ENCODE results near the gene RSBN1L.
"Not testable (repeated sequence)": the region's sequence is repeated elsewhere in the genome, so short reads cannot be mapped to it uniquely, and the experiment has no call there.

The RSBN1L gene

GRCh38 chr7:77685233-77685632 lies 11.0 kb upstream of the RSBN1L start:
- in situ Hi-C loops (cut with MboI; ENCODE audit: low sequenced_read_pairs), result no loop called here

GRCh38 chr7:77687100-77687746 lies 9.0 kb upstream of the RSBN1L start:
- in situ Hi-C loops (cut with MboI; ENCODE audit: low sequenced_read_pairs), result no loop called here

GRCh38 chr7:77687747-77688144 lies 8.5 kb upstream of the RSBN1L start:
- in situ Hi-C loops (cut with MboI; ENCODE audit: low sequenced_read_pairs), result no loop called here

- in situ Hi-C loops (cut with MboI; ENCODE audit: low sequenced_read_pairs), result no loop called here
These were observed 6.0 kb upstream of the RSBN1L start for GRCh38 chr7:77690289-77690688.

- in situ Hi-C loops (cut with MboI; ENCODE audit: low sequenced_read_pairs), result no loop called here
These were observed 4.3 kb upstream of the RSBN1L start for GRCh38 chr7:77691892-77692491.

- in situ Hi-C loops (cut with MboI; ENCODE audit: low sequenced_read_pairs), result no loop called here
These were observed 2.3 kb upstream of the RSBN1L start for GRCh38 chr7:77693830-77694583.

- in situ Hi-C loops (cut with MboI; ENCODE audit: low sequenced_read_pairs), result no loop called here
These were observed 630 bp downstream of the RSBN1L start for GRCh38 chr7:77696643-77697534.

GRCh38 chr7:77697535-77697831 lies 1.2 kb downstream of the RSBN1L start:
- in situ Hi-C loops (cut with MboI; ENCODE audit: low sequenced_read_pairs), result no loop called here

GRCh38 chr7:77698042-77698625 lies 1.9 kb downstream of the RSBN1L start:
- in situ Hi-C loops (cut with MboI; ENCODE audit: low sequenced_read_pairs), result no loop called here

- in situ Hi-C loops (cut with MboI; ENCODE audit: low sequenced_read_pairs), result no loop called here
These were observed 2.8 kb downstream of the RSBN1L start for GRCh38 chr7:77699056-77699455.

GRCh38 chr7:77702513-77702912 lies 6.3 kb downstream of the RSBN1L start:
- in situ Hi-C loops (cut with MboI; ENCODE audit: low sequenced_read_pairs), result no loop called here

GRCh38 chr7:77702968-77703472 lies 6.8 kb downstream of the RSBN1L start:
- in situ Hi-C loops (cut with MboI; ENCODE audit: low sequenced_read_pairs), result no loop called here

GRCh38 chr7:77703669-77704068 lies 7.4 kb downstream of the RSBN1L start:
- in situ Hi-C loops (cut with MboI; ENCODE audit: low sequenced_read_pairs), result not testable (repeated sequence)

- in situ Hi-C loops (cut with MboI; ENCODE audit: low sequenced_read_pairs), result no loop called here
These were observed 11.3 kb downstream of the RSBN1L start for GRCh38 chr7:77707504-77707992.

- in situ Hi-C loops (cut with MboI; ENCODE audit: low sequenced_read_pairs), result no loop called here
These were observed 13.8 kb downstream of the RSBN1L start for GRCh38 chr7:77710067-77710466.

- in situ Hi-C loops (cut with MboI; ENCODE audit: low sequenced_read_pairs), result no loop called here
These were observed 14.6 kb downstream of the RSBN1L start for GRCh38 chr7:77710861-77711260.

- in situ Hi-C loops (cut with MboI; ENCODE audit: low sequenced_read_pairs), result no loop called here
These were observed 17.9 kb downstream of the RSBN1L start for GRCh38 chr7:77714195-77714594.

GRCh38 chr7:77714931-77715330 lies 18.7 kb downstream of the RSBN1L start:
- in situ Hi-C loops (cut with MboI; ENCODE audit: low sequenced_read_pairs), result not testable (repeated sequence)

- in situ Hi-C loops (cut with MboI; ENCODE audit: low sequenced_read_pairs), result no loop called here
These were observed 20.5 kb downstream of the RSBN1L start for GRCh38 chr7:77716804-77717203.

GRCh38 chr7:77717566-77717965 lies 21.3 kb downstream of the RSBN1L start:
- in situ Hi-C loops (cut with MboI; ENCODE audit: low sequenced_read_pairs), result not testable (repeated sequence)

- in situ Hi-C loops (cut with MboI; ENCODE audit: low sequenced_read_pairs), result no loop called here
These were observed 31.3 kb downstream of the RSBN1L start for GRCh38 chr7:77727527-77727926.
